NCI-H524 treated with DMSO at 0.1 percent for 48 hours (cell line): ENCODE results near the gene NDFIP2.
A peak's percentile ranks its signal among the peaks of the same experiment; 100 is the strongest.

ENCODE experiments used
- DNase-seq: peaks from one replicate; lab custom pipeline; 2025; lab: John Stamatoyannopoulos, UW

The NDFIP2 gene, protein sequence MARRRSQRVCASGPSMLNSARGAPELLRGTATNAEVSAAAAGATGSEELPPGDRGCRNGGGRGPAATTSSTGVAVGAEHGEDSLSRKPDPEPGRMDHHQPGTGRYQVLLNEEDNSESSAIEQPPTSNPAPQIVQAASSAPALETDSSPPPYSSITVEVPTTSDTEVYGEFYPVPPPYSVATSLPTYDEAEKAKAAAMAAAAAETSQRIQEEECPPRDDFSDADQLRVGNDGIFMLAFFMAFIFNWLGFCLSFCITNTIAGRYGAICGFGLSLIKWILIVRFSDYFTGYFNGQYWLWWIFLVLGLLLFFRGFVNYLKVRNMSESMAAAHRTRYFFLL

GRCh38 chr13:79480954-79481684 lies at the start of gene NDFIP2:
TSS of gene NDFIP2 (plus strand) at chr13:79481155. CDS start at chr13:79481204, 49 bp downstream.
- DNase-seq, result peak; percentile 55

GRCh38 chr13:79432086-79432485 lies 48.9 kb upstream of the NDFIP2 start:
- no peak for DNase-seq

- DNase-seq, result no peak
These were observed 48.0 kb upstream of the NDFIP2 start for GRCh38 chr13:79432992-79433391.

DNA sequence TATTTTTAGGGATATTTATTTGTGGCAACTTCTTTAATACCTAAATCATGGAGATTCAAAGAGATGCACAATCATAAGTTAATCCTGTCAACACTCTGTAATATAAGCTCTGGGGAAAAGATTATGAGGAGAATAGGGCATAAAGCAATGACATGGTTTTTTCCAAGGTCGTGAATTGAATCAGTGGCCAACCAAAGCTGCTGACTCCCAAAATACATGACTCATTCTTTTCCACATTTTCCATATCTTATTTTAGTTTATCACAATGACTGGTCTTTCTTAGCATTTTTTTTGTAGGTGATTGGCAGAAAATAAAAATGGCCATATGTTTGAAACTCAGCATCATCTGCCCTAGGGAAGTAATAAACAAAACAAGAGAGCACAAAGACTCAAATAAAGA lies 46.4 kb upstream of the NDFIP2 start:
- no peak for DNase-seq

DNA sequence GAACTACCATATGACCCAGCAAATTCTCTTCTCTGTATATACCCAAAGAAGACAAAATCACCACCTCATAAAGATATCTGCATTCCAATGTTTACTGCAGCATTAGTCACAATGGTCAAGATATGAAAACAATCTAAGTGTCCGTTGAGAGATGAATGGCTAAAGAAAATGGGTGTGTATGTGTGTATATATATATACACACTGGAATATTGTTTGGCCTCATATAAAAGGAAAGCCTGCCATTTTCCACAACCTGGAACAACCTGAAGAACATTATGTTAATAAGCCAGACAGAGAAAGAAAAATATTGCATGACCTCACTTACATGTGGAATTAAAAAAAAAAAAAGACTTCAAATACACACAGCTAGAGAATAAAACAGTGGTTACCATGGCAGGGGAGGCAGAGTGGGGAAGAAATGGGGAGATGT lies 45.4 kb upstream of the NDFIP2 start:
- no peak for DNase-seq

DNA sequence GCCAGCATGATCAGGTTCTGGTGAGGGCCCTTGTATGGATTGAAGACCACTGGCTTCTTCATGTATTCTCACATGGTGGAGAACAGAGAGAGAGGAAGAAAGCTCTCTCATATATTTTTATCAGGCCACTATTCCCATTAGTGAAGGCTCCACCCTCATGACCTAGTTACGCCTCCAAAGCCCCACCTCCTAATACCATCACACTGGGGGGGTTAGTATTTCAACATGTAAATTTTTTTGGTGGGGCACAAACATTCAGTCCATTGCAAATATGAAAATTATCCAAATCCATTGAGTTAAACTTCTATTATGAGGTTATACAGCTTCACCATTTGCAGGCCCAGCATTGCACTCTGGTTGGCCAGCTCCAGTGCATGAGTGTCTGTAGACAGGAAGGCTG lies 41.7 kb upstream of the NDFIP2 start:
- no peak for DNase-seq

GRCh38 chr13:79440958-79441528 lies 39.9 kb upstream of the NDFIP2 start:
- DNase-seq, result no peak

DNA sequence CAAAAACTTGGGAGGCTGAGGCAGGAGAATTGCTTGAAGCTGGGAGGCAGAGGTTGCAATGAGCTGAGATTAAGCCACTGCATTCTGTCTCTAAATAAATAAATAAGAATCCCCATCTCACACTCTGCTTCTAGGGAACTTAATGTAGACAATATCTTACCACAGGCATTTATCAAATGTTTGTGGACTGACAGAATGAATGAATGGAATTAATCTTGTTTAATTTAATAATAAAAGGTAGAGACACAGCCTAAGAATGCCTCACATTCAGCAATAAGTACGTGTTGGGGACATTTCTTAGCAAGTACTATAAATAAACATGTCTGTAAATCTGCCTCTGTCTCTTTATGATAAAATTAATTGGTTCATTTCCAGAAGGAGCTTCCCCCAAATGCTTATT lies 38.7 kb upstream of the NDFIP2 start:
- no peak for DNase-seq

DNA sequence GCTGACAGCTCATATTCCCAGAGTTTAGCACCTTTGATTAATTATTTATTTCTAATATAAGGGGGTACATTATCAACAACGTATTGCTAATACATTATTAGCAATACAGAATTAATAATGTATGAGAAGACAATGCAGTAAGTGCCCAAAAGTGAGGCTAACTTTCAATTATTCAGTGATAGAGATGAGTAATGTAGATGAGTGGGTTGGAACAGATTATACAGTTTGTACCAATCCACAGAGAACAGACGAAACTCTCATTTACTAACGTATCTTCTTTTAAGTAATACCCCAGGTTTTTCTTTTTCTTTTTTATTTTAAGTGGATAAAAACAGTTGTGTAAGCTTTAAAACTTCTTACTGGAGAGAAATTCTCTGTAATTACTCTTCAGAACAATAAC lies 38.2 kb upstream of the NDFIP2 start:
- DNase-seq, result no peak

DNA sequence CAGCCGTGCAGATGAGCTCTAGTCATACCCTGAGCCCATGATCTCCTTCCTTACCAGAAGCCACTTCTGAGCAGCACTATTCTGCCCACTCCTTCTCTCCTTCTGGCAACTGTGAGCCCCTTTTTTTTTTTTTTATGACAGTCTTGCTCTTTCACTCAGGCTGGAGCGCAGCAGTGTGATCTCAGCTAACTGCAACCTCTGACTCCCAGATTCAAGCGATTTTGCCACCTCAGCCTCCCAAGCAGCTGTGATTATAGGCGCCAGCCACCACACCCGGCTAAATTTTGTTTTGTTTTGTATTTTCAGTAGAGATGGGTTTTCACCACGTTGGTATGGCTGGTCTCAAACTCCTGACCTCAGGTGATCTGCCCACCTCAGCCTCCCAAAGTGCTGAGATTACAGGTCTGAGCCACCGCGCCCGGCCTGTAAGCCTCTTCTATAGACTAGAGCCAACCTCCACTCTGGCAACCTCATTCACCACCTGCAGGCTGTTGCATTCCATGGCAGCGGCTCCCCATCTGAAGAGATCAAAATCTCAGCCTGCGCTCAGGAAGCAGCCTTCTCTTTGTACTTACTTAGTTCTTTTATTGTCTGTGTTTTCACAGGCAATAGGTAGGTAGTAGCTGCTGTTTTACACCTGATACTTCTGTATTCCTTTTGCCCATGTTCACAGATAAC lies 34.8 kb upstream of the NDFIP2 start:
- DNase-seq, result no peak

- DNase-seq, result no peak
These were observed 33.8 kb upstream of the NDFIP2 start for GRCh38 chr13:79447141-79447540.

- peak; percentile 92 for DNase-seq
These were observed 33.2 kb upstream of the NDFIP2 start for GRCh38 chr13:79447741-79448140.

- no peak for DNase-seq
These were observed 32.5 kb upstream of the NDFIP2 start for GRCh38 chr13:79448413-79448812.

GRCh38 chr13:79450110-79450509 lies 30.8 kb upstream of the NDFIP2 start:
- DNase-seq, result no peak

DNA sequence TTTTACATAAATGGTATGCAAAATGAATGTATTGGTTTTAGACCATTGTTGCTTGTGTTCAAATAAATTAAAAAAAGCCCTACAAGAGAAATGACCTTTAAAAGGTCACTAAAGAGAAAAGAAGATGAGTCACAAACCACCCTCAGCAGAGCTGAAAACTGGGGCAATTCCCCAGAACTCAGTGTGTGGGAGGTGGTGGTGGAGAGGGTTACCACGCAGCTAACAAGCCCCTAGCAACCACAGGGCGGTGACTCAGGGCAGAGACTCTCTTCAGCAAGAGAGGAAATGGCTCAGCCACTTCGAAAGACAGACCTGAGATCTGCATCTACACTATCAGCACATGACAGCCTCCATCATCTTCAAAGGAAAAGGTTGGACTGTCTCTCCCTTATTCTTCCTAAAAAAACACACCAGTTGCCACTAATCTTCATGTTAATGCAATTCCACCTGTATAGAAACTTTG lies 29.4 kb upstream of the NDFIP2 start:
- DNase-seq, result no peak

- no peak for DNase-seq
These were observed 28.6 kb upstream of the NDFIP2 start for GRCh38 chr13:79452239-79452913.

- no peak for DNase-seq
These were observed 25.6 kb upstream of the NDFIP2 start for GRCh38 chr13:79455331-79455730.

DNA sequence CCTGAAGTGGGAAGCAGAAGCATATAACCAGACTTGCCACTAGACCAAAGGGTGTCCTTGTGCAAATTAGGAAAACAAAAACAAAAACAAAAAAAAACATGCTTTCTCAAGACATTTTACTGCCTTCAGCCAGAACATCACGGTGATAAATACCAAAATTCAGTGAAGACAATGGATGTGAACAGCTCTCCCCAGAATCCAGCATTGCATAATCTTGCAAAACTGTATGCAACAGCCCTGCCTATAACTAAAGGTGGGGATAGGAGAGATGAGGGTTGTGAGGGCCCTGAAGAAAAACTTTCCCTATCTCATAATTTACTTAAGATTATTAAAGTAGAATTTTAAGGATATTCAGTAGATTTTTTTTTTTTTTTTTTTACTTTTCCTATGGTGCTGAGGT lies 24.9 kb upstream of the NDFIP2 start:
- no peak for DNase-seq

DNA sequence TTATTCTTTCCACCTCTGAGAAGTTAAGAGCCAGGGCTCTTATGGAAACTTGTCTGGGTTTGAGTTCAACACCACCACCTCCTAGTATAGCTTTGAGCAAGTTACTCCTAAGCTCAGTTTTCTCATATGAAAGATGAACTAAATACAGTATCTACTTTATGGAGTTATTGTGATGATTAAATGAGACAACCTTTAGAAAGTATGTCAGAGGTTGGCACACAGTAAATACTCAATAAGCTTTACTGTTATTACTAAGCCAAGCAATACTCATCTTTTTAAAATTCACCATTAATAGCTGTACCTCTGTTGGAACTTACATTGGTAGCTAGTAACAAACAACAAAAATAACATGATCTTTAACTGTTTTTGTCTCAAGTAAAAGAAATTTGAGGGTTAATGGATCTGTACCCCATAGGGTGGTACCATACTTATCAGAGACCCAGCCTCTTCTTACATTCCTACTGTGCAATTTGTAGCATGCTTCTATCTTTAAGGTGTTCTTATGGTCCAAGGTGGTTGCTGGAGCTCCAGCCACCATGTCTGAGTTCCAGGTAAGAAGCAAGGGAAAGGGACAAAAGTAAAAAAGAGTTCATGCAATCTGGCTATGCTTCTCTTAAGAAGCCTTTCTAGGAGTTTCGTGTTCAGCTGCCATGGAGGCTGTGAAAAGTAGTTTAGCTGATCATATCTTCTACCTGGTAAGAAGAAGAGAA lies 24.1 kb upstream of the NDFIP2 start:
- no peak for DNase-seq

DNA sequence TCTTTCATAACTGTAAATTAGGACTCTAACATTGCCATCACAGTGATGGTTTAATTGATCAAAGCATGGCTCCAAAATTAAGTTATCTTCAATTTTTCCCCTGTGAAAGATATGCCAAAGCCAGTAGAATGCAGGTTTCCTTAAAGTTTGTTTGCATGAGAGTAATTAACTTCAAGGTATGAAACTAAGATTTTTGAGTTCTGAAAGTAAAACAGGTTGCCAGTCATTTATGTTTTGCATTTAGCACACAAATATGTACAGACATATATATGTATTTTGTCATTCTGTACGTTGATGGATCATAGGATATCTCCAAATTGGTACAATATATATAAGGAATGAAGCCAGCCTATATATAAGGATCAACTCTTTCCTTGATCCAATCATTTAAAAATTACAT lies 23.6 kb upstream of the NDFIP2 start:
- DNase-seq, result no peak

DNA sequence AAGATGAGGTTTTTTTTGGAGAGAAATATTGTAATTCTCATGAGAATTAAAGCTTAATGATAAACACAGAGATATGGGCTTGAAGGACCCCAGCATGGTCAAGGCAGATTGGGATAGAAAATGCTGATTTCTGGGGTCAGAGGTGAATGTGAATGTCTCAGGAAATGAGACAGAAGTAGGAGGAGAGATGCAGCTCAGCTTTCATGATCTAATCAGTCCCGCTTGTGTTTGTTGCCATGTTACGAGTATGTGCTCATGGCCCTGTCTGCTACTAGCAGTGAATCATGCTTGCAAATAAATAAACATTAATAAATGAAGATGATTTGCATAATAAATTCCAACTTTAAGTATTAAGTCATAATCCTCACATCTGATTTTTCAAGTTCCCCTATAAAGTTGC lies 23.0 kb upstream of the NDFIP2 start:
- no peak for DNase-seq
